ENCODE data around the gene TUFT1.

Gene TUFT1

GRCh38 chr1:151540021-151540981, at the start of gene TUFT1 (continued):
- no peak for TF ChIP-seq ZBTB1 (tag by site-specific recombination; IDR thresholded peaks at IDR 0.05)
- no peak for TF ChIP-seq ZNF621 (tag by site-specific recombination; IDR thresholded peaks at IDR 0.05)
- TF ChIP-seq ZNF221 (tag by site-specific recombination; IDR thresholded peaks at IDR 0.05; ENCODE audit: borderline replicate concordance): 0 out of 2 replicates have a peak, but pooled peaks have one; percentile 31
- TF ChIP-seq ZNF747 (tag by site-specific recombination; IDR thresholded peaks at IDR 0.05): no peak
- TF ChIP-seq ZNF416 (tag by site-specific recombination; IDR thresholded peaks at IDR 0.05): no peak
- TF ChIP-seq ZNF266 (tag by site-specific recombination; IDR thresholded peaks at IDR 0.05; ENCODE audit: low read depth): no peak
- no peak for TF ChIP-seq YY1 (tag by site-specific recombination; IDR thresholded peaks at IDR 0.05)
- TF ChIP-seq, protein P1, sequence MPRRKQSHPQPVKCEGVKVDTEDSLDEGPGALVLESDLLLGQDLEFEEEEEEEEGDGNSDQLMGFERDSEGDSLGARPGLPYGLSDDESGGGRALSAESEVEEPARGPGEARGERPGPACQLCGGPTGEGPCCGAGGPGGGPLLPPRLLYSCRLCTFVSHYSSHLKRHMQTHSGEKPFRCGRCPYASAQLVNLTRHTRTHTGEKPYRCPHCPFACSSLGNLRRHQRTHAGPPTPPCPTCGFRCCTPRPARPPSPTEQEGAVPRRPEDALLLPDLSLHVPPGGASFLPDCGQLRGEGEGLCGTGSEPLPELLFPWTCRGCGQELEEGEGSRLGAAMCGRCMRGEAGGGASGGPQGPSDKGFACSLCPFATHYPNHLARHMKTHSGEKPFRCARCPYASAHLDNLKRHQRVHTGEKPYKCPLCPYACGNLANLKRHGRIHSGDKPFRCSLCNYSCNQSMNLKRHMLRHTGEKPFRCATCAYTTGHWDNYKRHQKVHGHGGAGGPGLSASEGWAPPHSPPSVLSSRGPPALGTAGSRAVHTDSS (tag by site-specific recombination; IDR thresholded peaks at IDR 0.05): no peak
- TF ChIP-seq BCL11A (tag by site-specific recombination; IDR thresholded peaks at IDR 0.05; ENCODE audit: low read depth): peak; percentile 70; the same call in 1 of the 2 replicates
- TF ChIP-seq ZNF174 (tag by site-specific recombination; IDR thresholded peaks at IDR 0.05): no peak
- TF ChIP-seq ZNF510 (tag by site-specific recombination; IDR thresholded peaks at IDR 0.05; ENCODE audit: insufficient replicate concordance): no peak
- TF ChIP-seq, protein P2, sequence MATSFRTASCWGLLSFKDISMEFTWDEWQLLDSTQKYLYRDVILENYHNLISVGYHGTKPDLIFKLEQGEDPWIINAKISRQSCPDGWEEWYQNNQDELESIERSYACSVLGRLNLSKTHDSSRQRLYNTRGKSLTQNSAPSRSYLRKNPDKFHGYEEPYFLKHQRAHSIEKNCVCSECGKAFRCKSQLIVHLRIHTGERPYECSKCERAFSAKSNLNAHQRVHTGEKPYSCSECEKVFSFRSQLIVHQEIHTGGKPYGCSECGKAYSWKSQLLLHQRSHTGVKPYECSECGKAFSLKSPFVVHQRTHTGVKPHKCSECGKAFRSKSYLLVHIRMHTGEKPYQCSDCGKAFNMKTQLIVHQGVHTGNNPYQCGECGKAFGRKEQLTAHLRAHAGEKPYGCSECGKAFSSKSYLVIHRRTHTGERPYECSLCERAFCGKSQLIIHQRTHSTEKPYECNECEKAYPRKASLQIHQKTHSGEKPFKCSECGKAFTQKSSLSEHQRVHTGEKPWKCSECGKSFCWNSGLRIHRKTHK (tag by site-specific recombination; IDR thresholded peaks at IDR 0.05): no peak
- no peak for TF ChIP-seq IKZF3 (tag by site-specific recombination; IDR thresholded peaks at IDR 0.05)
- TF ChIP-seq, protein P3, sequence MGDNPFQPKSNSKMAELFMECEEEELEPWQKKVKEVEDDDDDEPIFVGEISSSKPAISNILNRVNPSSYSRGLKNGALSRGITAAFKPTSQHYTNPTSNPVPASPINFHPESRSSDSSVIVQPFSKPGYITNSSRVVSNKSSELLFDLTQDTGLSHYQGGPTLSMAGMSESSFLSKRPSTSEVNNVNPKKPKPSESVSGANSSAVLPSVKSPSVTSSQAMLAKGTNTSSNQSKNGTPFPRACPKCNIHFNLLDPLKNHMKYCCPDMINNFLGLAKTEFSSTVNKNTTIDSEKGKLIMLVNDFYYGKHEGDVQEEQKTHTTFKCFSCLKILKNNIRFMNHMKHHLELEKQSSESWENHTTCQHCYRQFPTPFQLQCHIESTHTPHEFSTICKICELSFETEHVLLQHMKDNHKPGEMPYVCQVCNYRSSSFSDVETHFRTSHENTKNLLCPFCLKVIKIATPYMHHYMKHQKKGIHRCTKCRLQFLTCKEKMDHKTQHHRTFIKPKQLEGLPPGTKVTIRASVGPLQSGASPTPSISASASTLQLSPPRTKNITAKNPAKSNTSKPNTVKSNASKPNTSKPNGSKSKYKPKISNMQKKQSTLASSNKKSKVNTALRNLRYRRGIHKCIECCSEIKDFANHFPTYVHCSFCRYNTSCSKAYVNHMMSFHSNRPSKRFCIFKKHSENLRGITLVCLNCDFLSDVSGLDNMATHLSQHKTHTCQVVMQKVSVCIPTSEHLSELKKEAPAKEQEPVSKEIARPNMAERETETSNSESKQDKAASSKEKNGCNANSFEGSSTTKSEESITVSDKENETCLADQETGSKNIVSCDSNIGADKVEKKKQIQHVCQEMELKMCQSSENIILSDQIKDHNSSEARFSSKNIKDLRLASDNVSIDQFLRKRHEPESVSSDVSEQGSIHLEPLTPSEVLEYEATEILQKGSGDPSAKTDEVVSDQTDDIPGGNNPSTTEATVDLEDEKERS (tag by site-specific recombination; IDR thresholded peaks at IDR 0.05): peak; percentile 34; the same call in 1 of the 2 replicates
- TF ChIP-seq ZXDB (tag by site-specific recombination; IDR thresholded peaks at IDR 0.05): peak; percentile 83
- TF ChIP-seq FEZF1 (tag by site-specific recombination; IDR thresholded peaks at IDR 0.05): no peak
- 0 out of 2 replicates have a peak, but pooled peaks have one; percentile 34 for TF ChIP-seq ZNF366 (tag by site-specific recombination; conservative IDR thresholded peaks at IDR 0.05)
- TF ChIP-seq SP2 (tag by site-specific recombination; IDR thresholded peaks at IDR 0.05): peak; percentile 97
- TF ChIP-seq ZNF785 (tag by site-specific recombination; IDR thresholded peaks at IDR 0.05): no peak
- no peak for TF ChIP-seq ZBTB10 (tag by site-specific recombination; IDR thresholded peaks at IDR 0.05)
- TF ChIP-seq, protein P4, sequence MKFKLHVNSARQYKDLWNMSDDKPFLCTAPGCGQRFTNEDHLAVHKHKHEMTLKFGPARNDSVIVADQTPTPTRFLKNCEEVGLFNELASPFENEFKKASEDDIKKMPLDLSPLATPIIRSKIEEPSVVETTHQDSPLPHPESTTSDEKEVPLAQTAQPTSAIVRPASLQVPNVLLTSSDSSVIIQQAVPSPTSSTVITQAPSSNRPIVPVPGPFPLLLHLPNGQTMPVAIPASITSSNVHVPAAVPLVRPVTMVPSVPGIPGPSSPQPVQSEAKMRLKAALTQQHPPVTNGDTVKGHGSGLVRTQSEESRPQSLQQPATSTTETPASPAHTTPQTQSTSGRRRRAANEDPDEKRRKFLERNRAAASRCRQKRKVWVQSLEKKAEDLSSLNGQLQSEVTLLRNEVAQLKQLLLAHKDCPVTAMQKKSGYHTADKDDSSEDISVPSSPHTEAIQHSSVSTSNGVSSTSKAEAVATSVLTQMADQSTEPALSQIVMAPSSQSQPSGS (tag by site-specific recombination; IDR thresholded peaks at IDR 0.05; ENCODE audit: low read depth): peak; percentile 47
- no peak for TF ChIP-seq ZNF211 (tag by site-specific recombination; IDR thresholded peaks at IDR 0.05; ENCODE audit: low read depth)
- TF ChIP-seq HIC1 (tag by site-specific recombination; IDR thresholded peaks at IDR 0.05): peak; percentile 72
- TF ChIP-seq PRDM6 (tag by site-specific recombination; IDR thresholded peaks at IDR 0.05): no peak
